HG02610 (cell line): Measurements from ENCODE around the gene COPE.
A peak's percentile ranks its signal among the peaks of the same experiment; 100 is the strongest.
"Not testable (repeated sequence)": the region's sequence is repeated elsewhere in the genome, so short reads cannot be mapped to it uniquely, and the experiment has no call there.

ENCODE experiments used
- ATAC-seq: cut with Tn5 transposase; IDR thresholded peaks from one replicate; pipeline ENCODE4 v1.9.1; 2021; ENCODE audit warnings: mild to moderate bottlenecking, moderate library complexity; ENCODE audit not compliant: unreplicated experiment

The COPE gene

GRCh38 chr19:18940769-18941627 is 21.8 kb upstream of the COPE start, which contains the start of gene HOMER3:
Gene HOMER3 (minus strand): TSS chr19:18941217. CDS start chr19:18938982, 2,235 bp downstream.
- ATAC-seq, result no peak

DNA sequence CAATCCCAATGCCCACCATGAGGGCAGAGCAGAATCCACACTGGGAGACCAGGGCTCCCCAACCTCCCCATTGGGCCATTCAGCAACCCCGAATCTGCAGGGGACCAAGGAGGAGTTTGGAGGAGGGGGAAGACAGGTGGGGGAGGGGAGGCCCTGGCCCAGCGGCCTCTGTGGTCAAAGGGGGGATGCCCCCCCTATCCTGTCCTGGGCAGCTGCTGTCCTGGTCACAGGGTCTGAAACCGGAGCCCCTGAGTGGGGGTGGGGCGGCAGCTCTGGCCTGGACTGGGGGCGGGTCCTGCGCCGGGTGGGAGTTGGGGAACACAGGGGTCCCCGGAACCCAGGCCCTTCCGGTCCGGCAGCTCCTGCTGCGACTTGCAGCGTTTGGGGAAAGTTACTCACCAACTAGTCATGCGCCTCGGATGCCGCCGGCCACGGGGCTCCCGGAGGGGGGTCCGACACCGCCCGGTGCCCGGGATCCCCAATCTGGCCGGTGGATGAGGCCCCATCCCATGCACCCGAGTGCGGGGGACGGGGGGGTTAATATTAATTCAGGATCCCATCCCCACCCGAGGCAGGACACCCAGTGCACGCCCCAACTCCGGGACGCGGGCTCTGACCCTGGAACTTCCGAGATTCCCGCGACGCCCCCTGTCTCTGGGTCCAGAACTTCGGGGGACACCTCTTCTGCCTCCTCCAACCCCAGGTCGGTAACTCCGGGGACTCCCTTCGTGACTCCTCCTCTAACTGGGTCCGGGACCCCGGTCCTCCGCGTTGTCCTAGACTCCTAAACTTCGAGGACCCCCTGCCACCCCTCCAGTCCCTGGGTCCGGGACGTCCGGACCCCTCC is 21.0 kb upstream of the COPE start:
- ATAC-seq, result no peak

DNA sequence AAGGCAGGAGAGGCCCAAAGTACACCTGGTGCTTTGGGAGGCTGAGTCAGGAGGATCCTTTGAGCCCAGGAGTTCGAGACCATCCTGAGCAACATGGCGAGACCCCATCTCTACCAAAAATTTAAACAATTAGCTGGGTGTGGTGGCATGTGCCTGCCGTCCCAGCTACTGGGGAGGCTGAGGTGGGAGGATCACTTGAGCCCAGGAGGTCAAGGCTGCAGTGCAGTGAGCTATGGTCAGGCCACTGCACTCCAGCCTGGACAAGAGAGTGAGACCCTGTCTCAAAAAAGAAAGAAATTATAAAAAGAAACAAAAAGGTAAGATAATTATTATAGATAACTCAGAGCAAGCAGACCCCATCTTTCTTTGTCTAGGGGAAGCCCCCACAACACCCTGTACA is 20.0 kb upstream of the COPE start:
- no peak for ATAC-seq

DNA sequence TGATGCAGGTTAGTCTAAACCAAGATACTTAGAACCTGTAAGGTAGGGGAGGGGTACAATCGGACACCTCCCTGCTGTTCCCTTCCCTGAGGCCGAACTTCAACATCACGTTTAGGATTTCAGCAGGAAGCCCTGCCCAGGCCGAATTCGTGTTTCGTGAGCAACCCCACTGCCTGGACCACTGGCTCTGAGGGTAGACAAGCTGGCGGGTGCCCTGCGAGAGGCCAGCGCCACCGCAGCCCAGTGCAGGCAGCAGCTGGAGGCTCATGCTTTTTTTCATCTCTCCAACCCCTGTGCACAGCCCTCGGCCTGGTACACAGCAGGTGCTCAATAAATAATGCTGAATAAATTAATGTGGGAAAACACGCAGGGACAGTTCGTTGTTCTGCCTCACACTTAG is 14.1 kb upstream of the COPE start:
- ATAC-seq, result no peak

- ATAC-seq, result no peak
These were observed 13.1 kb upstream of the COPE start for GRCh38 chr19:18932216-18932841.

GRCh38 chr19:18931316-18932162 is 12.4 kb upstream of the COPE start:
- no peak for ATAC-seq

- ATAC-seq, result no peak
These were observed 10.1 kb upstream of the COPE start for GRCh38 chr19:18929311-18929710.

GRCh38 chr19:18928018-18928805 is 9.0 kb upstream of the COPE start:
- no peak for ATAC-seq

GRCh38 chr19:18924684-18925213 is 5.6 kb upstream of the COPE start:
- ATAC-seq, result no peak

- no peak for ATAC-seq
These were observed 3.2 kb upstream of the COPE start for GRCh38 chr19:18922228-18922985.

DNA sequence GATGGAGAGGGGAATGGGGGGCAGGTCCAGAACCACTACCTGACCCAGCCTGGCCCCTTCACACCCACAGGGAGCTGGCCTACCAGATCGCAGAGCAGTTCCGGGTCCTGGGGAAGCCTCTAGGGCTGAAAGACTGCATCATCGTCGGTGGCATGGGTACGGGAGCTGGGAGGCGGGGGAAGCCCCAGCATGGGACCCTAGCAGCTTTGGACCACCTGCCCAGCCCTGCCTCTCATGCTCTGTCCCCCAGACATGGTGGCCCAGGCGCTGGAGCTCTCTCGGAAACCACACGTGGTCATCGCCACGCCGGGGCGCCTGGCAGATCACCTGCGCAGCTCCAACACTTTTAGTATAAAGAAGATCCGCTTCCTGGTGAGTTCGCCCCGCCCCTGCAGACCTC is 2.4 kb upstream of the COPE start:
- ATAC-seq, result no peak

DNA sequence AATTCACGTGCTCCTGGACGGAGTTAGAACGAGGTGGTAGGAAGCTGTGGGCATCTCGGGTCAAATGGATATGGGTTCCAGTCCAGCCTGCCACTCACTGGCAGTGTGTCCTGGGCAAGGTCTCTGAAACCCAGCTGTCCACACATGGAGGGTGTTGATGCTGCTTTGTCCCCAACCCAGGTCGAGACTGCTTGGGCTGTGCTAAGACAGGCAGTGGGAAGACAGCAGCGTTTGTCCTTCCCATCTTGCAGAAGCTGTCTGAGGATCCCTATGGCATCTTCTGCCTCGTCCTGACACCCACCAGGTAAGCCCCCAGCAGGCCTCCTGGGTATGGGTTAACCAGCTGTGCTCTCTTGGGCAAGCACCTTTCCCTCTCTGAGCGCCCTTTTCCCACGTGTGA is 1.2 kb upstream of the COPE start:
- no peak for ATAC-seq

DNA sequence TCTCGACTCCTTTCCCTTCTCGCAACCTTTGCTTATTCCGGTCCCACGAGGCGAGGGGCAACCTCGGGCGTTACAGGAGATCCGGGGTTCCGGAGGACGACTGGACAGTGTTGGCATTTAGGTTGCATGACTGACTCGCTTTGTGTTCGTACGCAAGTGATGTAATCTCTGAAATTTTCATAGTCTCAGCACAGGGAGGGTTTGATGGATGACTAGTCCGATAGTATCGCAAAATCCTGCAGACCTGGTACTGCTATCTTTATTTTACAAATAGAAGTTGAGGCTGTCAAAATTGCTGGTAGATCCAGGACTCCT is 670 bp upstream of the COPE start:
- peak; percentile 4 for ATAC-seq

- not testable (repeated sequence) for ATAC-seq
These were observed 1.6 kb downstream of the COPE start for GRCh38 chr19:18917593-18917992.

GRCh38 chr19:18915639-18916038 is 3.5 kb downstream of the COPE start:
- no peak for ATAC-seq

DNA sequence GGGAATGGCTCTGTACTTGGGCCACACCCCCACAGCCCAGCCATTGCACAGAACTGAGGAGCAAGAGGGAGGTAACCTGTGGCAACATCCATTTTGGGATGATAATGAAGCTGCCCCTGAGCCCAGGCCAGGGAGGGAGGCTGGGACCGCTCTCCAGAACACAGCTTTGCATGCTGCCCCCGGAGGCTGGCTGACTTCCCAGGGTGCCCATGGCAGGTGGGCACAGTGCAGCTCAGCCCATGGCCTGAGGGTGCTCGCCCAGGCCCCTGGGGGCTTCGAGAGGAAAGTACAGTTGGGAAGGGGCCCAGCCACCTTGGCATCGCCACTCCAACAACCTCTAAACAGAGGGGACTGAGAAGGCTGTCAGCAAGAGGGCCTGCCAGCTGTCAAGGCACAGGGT is 5.7 kb downstream of the COPE start:
- ATAC-seq, result no peak

DNA sequence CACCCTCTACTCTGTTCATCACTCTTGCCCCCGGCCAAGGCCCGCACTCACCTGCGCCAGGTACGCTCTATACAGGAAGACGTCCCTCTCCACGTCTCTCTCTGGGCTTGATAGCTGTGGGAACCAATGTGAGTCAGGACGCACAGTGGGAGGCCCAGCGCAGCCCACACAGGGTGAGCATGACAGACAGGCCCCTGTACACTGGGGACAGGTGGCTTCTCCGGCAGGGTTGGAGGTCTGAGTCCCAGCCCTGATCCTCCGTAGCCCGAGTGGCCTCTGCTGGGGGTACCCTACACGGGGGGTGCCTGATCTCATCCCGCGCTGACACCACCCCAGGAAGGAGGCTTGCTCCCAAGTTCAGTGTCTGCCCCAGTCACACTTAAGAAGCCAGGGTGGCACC is 6.3 kb downstream of the COPE start:
- no peak for ATAC-seq

DNA sequence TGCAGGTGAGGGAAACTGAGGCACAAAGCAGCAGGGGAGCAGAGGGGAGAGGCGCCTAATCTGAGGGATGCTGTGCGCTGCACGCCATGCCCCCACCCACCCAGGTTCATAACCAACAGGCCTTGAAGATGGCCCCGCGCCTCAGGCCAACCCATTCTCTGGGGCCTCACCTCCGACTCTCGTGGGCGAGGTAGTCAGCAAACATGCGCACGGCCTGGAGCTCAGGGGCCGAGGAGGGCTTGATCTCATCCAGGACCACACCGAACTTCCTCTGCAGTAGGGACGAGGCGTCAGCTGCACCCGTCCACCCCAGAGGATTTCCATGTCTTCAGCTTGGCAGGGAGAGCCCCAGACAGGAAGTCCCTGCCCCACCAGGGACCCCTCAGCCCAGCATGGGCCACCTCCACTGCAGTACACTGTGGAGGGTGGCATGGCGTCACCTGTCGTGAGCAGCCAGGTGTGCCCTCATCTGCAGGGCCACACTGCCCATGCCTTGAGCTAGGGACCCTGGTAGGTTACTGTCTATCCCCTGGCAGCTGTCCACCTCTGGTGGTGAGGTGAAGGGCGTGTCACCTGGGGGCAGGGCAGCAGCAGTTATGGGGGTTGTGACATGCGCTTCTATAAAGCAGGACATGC is 8.3 kb downstream of the COPE start:
- ATAC-seq, result no peak

DNA sequence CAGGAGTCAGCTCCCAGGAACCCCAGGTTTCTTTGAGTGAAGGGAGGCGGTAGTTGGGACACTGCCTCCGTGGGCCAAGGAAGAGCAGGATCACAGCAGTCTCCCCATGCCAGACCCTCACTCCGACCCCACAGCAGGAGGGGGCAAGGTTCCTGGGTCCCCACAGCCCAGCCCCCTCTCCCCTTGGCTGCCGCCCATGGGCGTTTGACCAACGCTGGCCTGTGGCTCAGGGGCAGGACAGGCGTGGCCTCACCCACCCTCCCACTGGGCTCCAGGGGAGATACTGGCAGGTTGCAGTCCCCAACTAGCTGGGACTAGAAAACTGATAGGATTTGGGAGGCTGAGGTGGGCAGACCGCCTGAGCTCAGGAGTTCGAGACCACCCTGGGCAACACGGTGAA is 9.2 kb downstream of the COPE start:
- ATAC-seq, result no peak
